NCI-H128 (cell line): ENCODE measurements around the gene PPFIA3.
"Not testable (repeated sequence)": the region's sequence is repeated elsewhere in the genome, so short reads cannot be mapped to it uniquely, and the experiment has no call there.

Source experiments
- DNase-seq: peaks from one replicate; lab custom pipeline; 2025; ENCODE audit not compliant: unreplicated experiment; lab: John Stamatoyannopoulos, UW

The PPFIA3 gene

GRCh38 chr19:49102303-49102702, 17.0 kb upstream of the PPFIA3 start:
- no peak for DNase-seq

GRCh38 chr19:49103331-49104085, 15.8 kb upstream of the PPFIA3 start:
- DNase-seq = no peak

- DNase-seq = no peak
Measured at GRCh38 chr19:49104229-49104864, 15.0 kb upstream of the PPFIA3 start.

- DNase-seq = no peak
Measured at GRCh38 chr19:49106648-49107135, 12.7 kb upstream of the PPFIA3 start.

- DNase-seq = no peak
Measured at GRCh38 chr19:49107625-49108459, 11.5 kb upstream of the PPFIA3 start.

- DNase-seq = no peak
Measured at GRCh38 chr19:49109051-49109450, 10.3 kb upstream of the PPFIA3 start.

GRCh38 chr19:49109569-49110233, 9.6 kb upstream of the PPFIA3 start:
- DNase-seq = no peak

GRCh38 chr19:49110567-49110966, 8.8 kb upstream of the PPFIA3 start:
- no peak for DNase-seq

- no peak for DNase-seq
Measured at GRCh38 chr19:49111218-49111998, 7.9 kb upstream of the PPFIA3 start.

- DNase-seq = no peak
Measured at GRCh38 chr19:49113762-49114629, 5.3 kb upstream of the PPFIA3 start, which contains the start of gene LIN7B. Gene LIN7B (plus strand): TSS chr19:49114370. CDS start chr19:49114405, 35 bp downstream.

- no peak for DNase-seq
Measured at GRCh38 chr19:49114630-49115363, 4.5 kb upstream of the PPFIA3 start.

GRCh38 chr19:49116544-49116943, 2.8 kb upstream of the PPFIA3 start:
- no peak for DNase-seq

- DNase-seq = no peak
Measured at GRCh38 chr19:49117677-49118564, 1.4 kb upstream of the PPFIA3 start.

- peak; percentile 89 for DNase-seq
Measured at GRCh38 chr19:49118565-49119410, 556 bp upstream of the PPFIA3 start, which contains the start of gene C19orf73. Gene C19orf73 (minus strand): TSS chr19:49119143. CDS start chr19:49119022, 121 bp downstream.

- no peak for DNase-seq
Measured at GRCh38 chr19:49120325-49120683, 960 bp downstream of the PPFIA3 start.

GRCh38 chr19:49120868-49121267, 1.5 kb downstream of the PPFIA3 start:
- DNase-seq = no peak

- not testable (repeated sequence) for DNase-seq
Measured at GRCh38 chr19:49121841-49122240, 2.5 kb downstream of the PPFIA3 start.
